ENCODE measurements around the gene SLC36A1.

The SLC36A1 gene

GRCh38 chr5:151534350-151534749 is 86.9 kb downstream of the SLC36A1 start:
- DNase-seq (ENCODE audit: low read depth) = no peak

GRCh38 chr5:151537044-151537443 is 89.6 kb downstream of the SLC36A1 start:
- DNase-seq (ENCODE audit: low read depth) = no peak

GRCh38 chr5:151541571-151541970 is 94.2 kb downstream of the SLC36A1 start:
- DNase-seq (ENCODE audit: low read depth) = no peak

Measured in HS-5 (cell line).